NCI-H2227 (cell line): ENCODE data around the gene COX4I2.
"Not testable (repeated sequence)": the region's sequence is repeated elsewhere in the genome, so short reads cannot be mapped to it uniquely, and the experiment has no call there.

Experiments used
- DNase-seq: peaks from one replicate; lab custom pipeline; 2025; ENCODE audit not compliant: unreplicated experiment; lab: John Stamatoyannopoulos, UW

The COX4I2 gene

GRCh38 chr20:31607640-31608250 is 30.0 kb upstream of the COX4I2 start:
- DNase-seq: no peak

- DNase-seq: peak; percentile 88
Observed at GRCh38 chr20:31608251-31608945, 29.3 kb upstream of the COX4I2 start.

GRCh38 chr20:31612271-31612640 is 25.5 kb upstream of the COX4I2 start:
- DNase-seq: not testable (repeated sequence)

- no peak for DNase-seq
Observed at GRCh38 chr20:31615416-31615815, 22.3 kb upstream of the COX4I2 start.

GRCh38 chr20:31617432-31618104 is 20.1 kb upstream of the COX4I2 start:
- no peak for DNase-seq

- DNase-seq: no peak
Observed at GRCh38 chr20:31620246-31620645, 17.5 kb upstream of the COX4I2 start.

- not testable (repeated sequence) for DNase-seq
Observed at GRCh38 chr20:31623123-31623505, 14.6 kb upstream of the COX4I2 start.

- DNase-seq: not testable (repeated sequence)
Observed at GRCh38 chr20:31626534-31626933, 11.2 kb upstream of the COX4I2 start.

GRCh38 chr20:31628057-31628456 is 9.7 kb upstream of the COX4I2 start:
- not testable (repeated sequence) for DNase-seq

GRCh38 chr20:31630187-31630790 is 7.4 kb upstream of the COX4I2 start:
- no peak for DNase-seq

GRCh38 chr20:31632548-31633338 is 5.0 kb upstream of the COX4I2 start:
- DNase-seq: no peak

GRCh38 chr20:31633339-31633914 is 4.3 kb upstream of the COX4I2 start:
- DNase-seq: no peak

- peak; percentile 45 for DNase-seq
Observed at GRCh38 chr20:31638317-31638716, 605 bp downstream of the COX4I2 start.

- DNase-seq: no peak
Observed at GRCh38 chr20:31638816-31639215, 1.1 kb downstream of the COX4I2 start.

- no peak for DNase-seq
Observed at GRCh38 chr20:31640259-31640658, 2.5 kb downstream of the COX4I2 start.

GRCh38 chr20:31641391-31641790 is 3.7 kb downstream of the COX4I2 start:
- DNase-seq: no peak

GRCh38 chr20:31642837-31643236 is 5.1 kb downstream of the COX4I2 start:
- no peak for DNase-seq

GRCh38 chr20:31643522-31643921 is 5.8 kb downstream of the COX4I2 start:
- no peak for DNase-seq

GRCh38 chr20:31644701-31645100 is 7.0 kb downstream of the COX4I2 start:
- peak; percentile 15 for DNase-seq

GRCh38 chr20:31648104-31648503 is 10.4 kb downstream of the COX4I2 start:
- not testable (repeated sequence) for DNase-seq

GRCh38 chr20:31652917-31653396 is 15.2 kb downstream of the COX4I2 start:
- DNase-seq: no peak
